IMR-90 (cell line): ENCODE measurements around the gene GPR3. TPM values are rescaled to one million over a fixed set of nuclear protein-coding genes. Genes with fewer than 3 reads are reported as not detected.

Experiments
- ATAC-seq: fragments of 200-7000 bp; cut with Tn5 transposase; 2 replicates; pipeline ENCODE4 v1.9.1; 2020; ENCODE audit warnings: low read depth, mild to moderate bottlenecking, moderate library complexity
- BruUV-seq: library from RNA; stranded (reverse); fragments of 400-500 nt; replicated peaks from 2 replicates; lab custom pipeline; 2021; lab: Mats Ljungman, UMichigan
- CTCF ChIA-PET: fragments of 300-600 bp; formaldehyde crosslinking; extraction: SDS; loops from one replicate; lab custom pipeline; 2021; ENCODE audit warnings: antibody characterized with exemption; lab: Yijun Ruan, JAX
- POLR2A ChIA-PET: fragments of 300-600 bp; sonication (Branson Sonifier 250); formaldehyde crosslinking; loops from one replicate; lab custom pipeline; 2022; ENCODE audit warnings: antibody characterized with exemption; ENCODE audit not compliant: unreplicated experiment; lab: Charles Lee
- DNase-seq: peaks from one replicate; pipeline ENCODE4 v3.0.0; 2013
- H2AFZ ChIP-seq: replicated peaks from 2 replicates; pipeline ENCODE3; 2013; ENCODE audit warnings: low read length, mild to moderate bottlenecking; ENCODE audit not compliant: poor library complexity
- H2AK5ac ChIP-seq: 2 replicates; pipeline ENCODE4 v1.6.1; 2013; ENCODE audit warnings: low read depth, low read length, inconsistent platforms
- H2AK9ac ChIP-seq: replicated peaks from 2 replicates; pipeline ENCODE3; 2013; ENCODE audit warnings: mild to moderate bottlenecking, low read depth, low read length, moderate library complexity; ENCODE audit not compliant: poor library complexity
- H2BK120ac ChIP-seq: 2 replicates; pipeline ENCODE4 v1.6.1; 2013; ENCODE audit warnings: low read depth, low read length, inconsistent platforms
- H2BK15ac ChIP-seq: 3 replicates; pipeline ENCODE4 v1.6.1; 2013; ENCODE audit warnings: low read depth, low read length, inconsistent platforms
- H2BK20ac ChIP-seq: 2 replicates; pipeline ENCODE4 v1.6.1; 2013; ENCODE audit warnings: low read depth, mild to moderate bottlenecking, inconsistent platforms, low read length, moderate library complexity
- H2BK5ac ChIP-seq: 2 replicates; pipeline ENCODE4 v1.6.1; 2013; ENCODE audit warnings: mild to moderate bottlenecking, low read depth, low read length, inconsistent platforms; ENCODE audit not compliant: poor library complexity, severe bottlenecking
- H3K14ac ChIP-seq: replicated peaks from 2 replicates; pipeline ENCODE4 v1.6.1; 2013; ENCODE audit warnings: low read depth, low read length, inconsistent platforms
- H3K18ac ChIP-seq: 2 replicates; pipeline ENCODE4 v1.6.1; 2013; ENCODE audit warnings: low read depth, low read length, control low read depth
- H3K23ac ChIP-seq: 2 replicates; pipeline ENCODE4 v1.6.1; 2013; ENCODE audit warnings: low read depth, low read length, inconsistent platforms
- H3K27ac ChIP-seq: 2 replicates; pipeline ENCODE4 v1.5.1; 2013; ENCODE audit warnings: mild to moderate bottlenecking, control low read depth, low read length; ENCODE audit not compliant: insufficient read depth
- H3K27me3 ChIP-seq: 2 replicates; pipeline ENCODE4 v1.6.1; 2013; ENCODE audit warnings: low read length; ENCODE audit not compliant: control insufficient read depth, insufficient read depth
- H3K36me3 ChIP-seq: 2 replicates; pipeline ENCODE4 v1.6.1; 2013; ENCODE audit warnings: low read length, mixed read lengths; ENCODE audit not compliant: control insufficient read depth, insufficient read depth
- H3K4ac ChIP-seq: 2 replicates; pipeline ENCODE4 v1.6.1; 2013; ENCODE audit warnings: low read depth, low read length, inconsistent platforms
- H3K4me1 ChIP-seq: 2 replicates; pipeline ENCODE4 v1.6.1; 2013; ENCODE audit warnings: low read length, mixed read lengths; ENCODE audit not compliant: control insufficient read depth, insufficient read depth
- H3K4me2 ChIP-seq: 2 replicates; pipeline ENCODE4 v1.6.1; 2013; ENCODE audit warnings: low read depth, mild to moderate bottlenecking, control low read depth, low read length, moderate library complexity
- H3K4me3 ChIP-seq: 2 replicates; pipeline ENCODE4 v1.5.1; 2013; ENCODE audit warnings: low read depth, mild to moderate bottlenecking, control low read depth, low read length, moderate library complexity; ENCODE audit not compliant: insufficient read depth
- H3K56ac ChIP-seq: 2 replicates; pipeline ENCODE4 v1.6.1; 2013; ENCODE audit warnings: low read length, inconsistent platforms; ENCODE audit not compliant: insufficient read depth; ENCODE audit errors: extremely low read depth
- H3K79me1 ChIP-seq, 2 experiments: 2 replicates each; pipeline ENCODE4 v1.6.1; 2013; ENCODE audit warnings: low read length in 2 of 2, inconsistent platforms in 1 of 2, low read depth in 1 of 2
- H3K9ac ChIP-seq: 2 replicates; pipeline ENCODE4 v1.6.1; 2013; ENCODE audit warnings: low read depth, low read length, control low read depth
- H3K9me1 ChIP-seq: 2 replicates; pipeline ENCODE4 v1.6.1; 2013; ENCODE audit warnings: low read length, inconsistent platforms; ENCODE audit not compliant: insufficient read depth
- H3K9me3 ChIP-seq: 2 replicates; pipeline ENCODE4 v1.6.1; 2013; ENCODE audit warnings: low read length; ENCODE audit not compliant: control insufficient read depth, insufficient read depth
- H4K20me1 ChIP-seq: 2 replicates; pipeline ENCODE4 v1.6.1; 2013; ENCODE audit warnings: low read length, inconsistent platforms; ENCODE audit not compliant: insufficient read depth
- H4K5ac ChIP-seq: 2 replicates; pipeline ENCODE4 v1.6.1; 2013; ENCODE audit warnings: mild to moderate bottlenecking, low read depth, low read length, control low read depth
- H4K8ac ChIP-seq, 2 experiments: 2 replicates each; pipeline ENCODE4 v1.6.1; 2013; ENCODE audit warnings: low read depth in 2 of 2, low read length in 2 of 2, control low read depth in 1 of 2, inconsistent platforms in 1 of 2
- H4K91ac ChIP-seq: 2 replicates; pipeline ENCODE4 v1.6.1; 2013; ENCODE audit warnings: low read depth, low read length, inconsistent platforms; ENCODE audit not compliant: insufficient read depth
- BHLHE40 ChIP-seq: fragments of 150-350 bp; IDR thresholded peaks from 2 replicates; pipeline ENCODE4 v1.6.1; 2016; ENCODE audit warnings: mild to moderate bottlenecking, low read depth, low read length
- CEBPB ChIP-seq: IDR thresholded peaks from 2 replicates; pipeline ENCODE4 v1.6.1; 2012; ENCODE audit warnings: low read depth, low read length, improper control_type of control experiment
- CHD1 ChIP-seq: IDR thresholded peaks from 2 replicates; pipeline ENCODE4 v1.6.1; 2012; ENCODE audit warnings: low read depth, low read length, improper control_type of control experiment
- FOS ChIP-seq: fragments of 150-350 bp; IDR thresholded peaks from 2 replicates; pipeline ENCODE4 v1.6.1; 2016; ENCODE audit warnings: low read depth, low read length
- MAFK ChIP-seq: IDR thresholded peaks from 2 replicates; pipeline ENCODE4 v1.6.1; 2012; ENCODE audit warnings: low read depth, low read length, improper control_type of control experiment
- MAZ ChIP-seq: IDR thresholded peaks from 2 replicates; pipeline ENCODE4 v1.6.1; 2012; ENCODE audit warnings: low read depth, mild to moderate bottlenecking, low read length, improper control_type of control experiment, moderate library complexity, borderline replicate concordance
- MXI1 ChIP-seq: IDR thresholded peaks from 2 replicates; pipeline ENCODE4 v1.6.1; 2012; ENCODE audit warnings: low read depth, mild to moderate bottlenecking, low read length, moderate library complexity, borderline replicate concordance
- NFE2L2 ChIP-seq: fragments of 150-350 bp; IDR thresholded peaks from 2 replicates; pipeline ENCODE4 v1.6.1; 2016; ENCODE audit warnings: low read depth, mild to moderate bottlenecking, low read length
- RAD21 ChIP-seq: IDR thresholded peaks from 2 replicates; pipeline ENCODE4 v1.6.1; 2012; ENCODE audit warnings: low read length, improper control_type of control experiment
- RCOR1 ChIP-seq: IDR thresholded peaks from 2 replicates; pipeline ENCODE4 v1.6.1; 2012; ENCODE audit warnings: mild to moderate bottlenecking, low read length, improper control_type of control experiment; ENCODE audit not compliant: insufficient replicate concordance
- SMC3 ChIP-seq: fragments of 150-350 bp; IDR thresholded peaks from 2 replicates; pipeline ENCODE4 v1.6.1; 2016; ENCODE audit warnings: low read depth, mild to moderate bottlenecking, antibody characterized with exemption, low read length, moderate library complexity
- USF2 ChIP-seq: fragments of 150-350 bp; IDR thresholded peaks from 2 replicates; pipeline ENCODE4 v1.6.1; 2017; ENCODE audit warnings: mild to moderate bottlenecking, antibody characterized with exemption, low read length, low read depth
- WGBS, 2 experiments: methylation state at CpG; one replicate each; pipeline versions ENCODE4 v1.1.5 to v1.1.7; 2013; ENCODE audit warnings: missing lambda C conversion rate in 2 of 2; ENCODE audit not compliant: insufficient read length in 1 of 2; ENCODE audit errors: extremely low coverage in 2 of 2; 5-methylcytosine and 5-hydroxymethylcytosine counted together
- dilution Hi-C: fragments of 300-500 bp; cut with HindIII; formaldehyde crosslinking; loops from one replicate; pipeline ENCODE4 v1.14.3; 2018; ENCODE audit warnings: low sequenced_read_pairs; ENCODE audit not compliant: unreplicated experiment
- in situ Hi-C: fragments of 300-500 bp; cut with MboI; formaldehyde crosslinking; loops from 3 replicates; pipeline ENCODE4 v1.14.3; 2019; ENCODE audit warnings: low sequenced_read_pairs, inconsistent platforms, mixed read lengths
- intact Hi-C: fragments of 100-400 bp; cut with micrococcal nuclease; formaldehyde crosslinking; loops from 2 replicates; pipeline ENCODE4 v1.10.0; 2022
- polyA plus RNA-seq, 3 experiments: library from polyadenylated mRNA; depleted of rRNA; stranded (reverse); fragments of >200 nt; gene quantifications; 2 replicates each; pipeline ENCODE4 v1.2.3, GENCODE V29; 2012; ENCODE audit warnings: low replicate concordance in 1 of 3
- total RNA-seq: library from RNA; depleted of rRNA; stranded (reverse); fragments of >200 nt; gene quantifications from 2 replicates; pipeline ENCODE4 v1.2.3, GENCODE V29; 2012
- TF ChIP-seq, protein P1 (sequence below): fragments of 150-350 bp; IDR thresholded peaks from 2 replicates; pipeline ENCODE4 v1.6.1; 2016; ENCODE audit warnings: low read depth, mild to moderate bottlenecking, low read length, moderate library complexity, borderline replicate concordance
- TF ChIP-seq, protein P2 (sequence below): conservative IDR thresholded peaks from 2 replicates; pipeline ENCODE4 v1.5.1; 2012; ENCODE audit warnings: mild to moderate bottlenecking, low read depth, low read length, improper control_type of control experiment

GPR3 gene
- total and polyA plus RNA-seq, 2 of the 4 experiments (the other 2 are of a cell fraction), result 0.72 to 4.8 TPM

GRCh38 chr1:27361553-27361952 lies 30.9 kb upstream of the GPR3 start:
- POLR2A ChIA-PET, result no interaction called here
- DNase-seq, result no peak
- CTCF ChIA-PET, result no interaction called here
- Histone ChIP-seq H3K79me1 (peaks cover 6 to 13% of the 10 kb centered on the region in 2 experiments; a peak in 3 of 4 replicates), H2BK5ac (no peak overlapping the region), H4K8ac (no peak overlapping the region), H3K14ac (no peak overlapping the region), H3K9ac (no peak overlapping the region), H3K4me1 (peaks cover 7% of the 10 kb centered on the region; the same call in 1 of the 2 replicates), H4K20me1 (peaks cover 2% of the 10 kb centered on the region; the same call in 1 of the 2 replicates), H3K4me3 (no peak overlapping the region), H3K4me2 (no peak overlapping the region), H3K9me1 (peaks cover 12% of the 10 kb centered on the region), H4K5ac (no peak overlapping the region), H3K4ac (no peak overlapping the region), H3K27me3 (no peaks in the 10 kb centered on the region), H3K23ac (no peak overlapping the region), H2BK20ac (no peak overlapping the region), H4K91ac (no peak overlapping the region), H2AFZ (no peak overlapping the region), H3K27ac (no peak overlapping the region), H3K18ac (no peak overlapping the region), H2AK9ac (no peak overlapping the region), H2BK120ac (no peak overlapping the region), H2AK5ac (no peak overlapping the region), H3K56ac (no peak overlapping the region), H3K9me3 (no peaks in the 10 kb centered on the region), H3K36me3 (peaks cover 43% of the 10 kb centered on the region), H2BK15ac (no peak overlapping the region)
- in situ Hi-C loops (no loop called here), intact Hi-C loops (no loop called here), dilution Hi-C loops (no loop called here)
- ATAC-seq, result no peak
- TF ChIP-seq RCOR1 (no peak), RAD21 (no peak), NFE2L2 (no peak), BHLHE40 (no peak), MXI1 (no peak), MAZ (no peak), USF2 (no peak), CEBPB (no peak), FOS (no peak), CHD1 (no peak), MAFK (no peak), SMC3 (no peak)
- TF ChIP-seq, protein P1, sequence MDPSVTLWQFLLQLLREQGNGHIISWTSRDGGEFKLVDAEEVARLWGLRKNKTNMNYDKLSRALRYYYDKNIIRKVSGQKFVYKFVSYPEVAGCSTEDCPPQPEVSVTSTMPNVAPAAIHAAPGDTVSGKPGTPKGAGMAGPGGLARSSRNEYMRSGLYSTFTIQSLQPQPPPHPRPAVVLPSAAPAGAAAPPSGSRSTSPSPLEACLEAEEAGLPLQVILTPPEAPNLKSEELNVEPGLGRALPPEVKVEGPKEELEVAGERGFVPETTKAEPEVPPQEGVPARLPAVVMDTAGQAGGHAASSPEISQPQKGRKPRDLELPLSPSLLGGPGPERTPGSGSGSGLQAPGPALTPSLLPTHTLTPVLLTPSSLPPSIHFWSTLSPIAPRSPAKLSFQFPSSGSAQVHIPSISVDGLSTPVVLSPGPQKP, result no peak
- TF ChIP-seq, protein P2, sequence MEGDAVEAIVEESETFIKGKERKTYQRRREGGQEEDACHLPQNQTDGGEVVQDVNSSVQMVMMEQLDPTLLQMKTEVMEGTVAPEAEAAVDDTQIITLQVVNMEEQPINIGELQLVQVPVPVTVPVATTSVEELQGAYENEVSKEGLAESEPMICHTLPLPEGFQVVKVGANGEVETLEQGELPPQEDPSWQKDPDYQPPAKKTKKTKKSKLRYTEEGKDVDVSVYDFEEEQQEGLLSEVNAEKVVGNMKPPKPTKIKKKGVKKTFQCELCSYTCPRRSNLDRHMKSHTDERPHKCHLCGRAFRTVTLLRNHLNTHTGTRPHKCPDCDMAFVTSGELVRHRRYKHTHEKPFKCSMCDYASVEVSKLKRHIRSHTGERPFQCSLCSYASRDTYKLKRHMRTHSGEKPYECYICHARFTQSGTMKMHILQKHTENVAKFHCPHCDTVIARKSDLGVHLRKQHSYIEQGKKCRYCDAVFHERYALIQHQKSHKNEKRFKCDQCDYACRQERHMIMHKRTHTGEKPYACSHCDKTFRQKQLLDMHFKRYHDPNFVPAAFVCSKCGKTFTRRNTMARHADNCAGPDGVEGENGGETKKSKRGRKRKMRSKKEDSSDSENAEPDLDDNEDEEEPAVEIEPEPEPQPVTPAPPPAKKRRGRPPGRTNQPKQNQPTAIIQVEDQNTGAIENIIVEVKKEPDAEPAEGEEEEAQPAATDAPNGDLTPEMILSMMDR, result no peak
- no TSS peak for BruUV-seq
- WGBS, 2 experiments, result no CpG with 5 or more reads among the region's 8 CpGs
